ENCODE data around the gene SAMD7.

SAMD7 gene

GRCh38 chr3:169907476-169907875 is 3.9 kb upstream of the SAMD7 start:
- CTCF ChIA-PET: interaction anchor here (0.6 kb wide), 1 partner anchor 909 kb away, joined by 4 read pairs; no protein-coding TSS in a partner anchor
- no peaks in the 10 kb centered on the region for H3K9me3 ChIP-seq (ENCODE audit: control insufficient read depth, insufficient read depth, low read depth, low read length)
- no peaks in the 10 kb centered on the region for H3K36me3 ChIP-seq (ENCODE audit: control insufficient read depth in 2 of 2, insufficient read depth in 1 of 2, low read length in 2 of 2)
- H3K4me3 ChIP-seq (ENCODE audit: low read depth, low read length): no peak overlapping the region
- no peaks in the 10 kb centered on the region for H3K4me1 ChIP-seq (ENCODE audit: control insufficient read depth, insufficient read depth, low read length)
- no peak for TF ChIP-seq ZNF174 (tag by site-specific recombination; IDR thresholded peaks at IDR 0.05)
- TF ChIP-seq, protein P1, sequence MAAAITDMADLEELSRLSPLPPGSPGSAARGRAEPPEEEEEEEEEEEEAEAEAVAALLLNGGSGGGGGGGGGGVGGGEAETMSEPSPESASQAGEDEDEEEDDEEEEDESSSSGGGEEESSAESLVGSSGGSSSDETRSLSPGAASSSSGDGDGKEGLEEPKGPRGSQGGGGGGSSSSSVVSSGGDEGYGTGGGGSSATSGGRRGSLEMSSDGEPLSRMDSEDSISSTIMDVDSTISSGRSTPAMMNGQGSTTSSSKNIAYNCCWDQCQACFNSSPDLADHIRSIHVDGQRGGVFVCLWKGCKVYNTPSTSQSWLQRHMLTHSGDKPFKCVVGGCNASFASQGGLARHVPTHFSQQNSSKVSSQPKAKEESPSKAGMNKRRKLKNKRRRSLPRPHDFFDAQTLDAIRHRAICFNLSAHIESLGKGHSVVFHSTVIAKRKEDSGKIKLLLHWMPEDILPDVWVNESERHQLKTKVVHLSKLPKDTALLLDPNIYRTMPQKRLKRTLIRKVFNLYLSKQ (tag by site-specific recombination; IDR thresholded peaks at IDR 0.05; ENCODE audit: borderline replicate concordance): no peak
- no peak for TF ChIP-seq IKZF3 (tag by site-specific recombination; IDR thresholded peaks at IDR 0.05)
- TF ChIP-seq ZNF391 (tag by site-specific recombination; IDR thresholded peaks at IDR 0.05; ENCODE audit: borderline replicate concordance, low read depth): no peak
- TF ChIP-seq ZNF404 (tag by site-specific recombination; IDR thresholded peaks at IDR 0.05): no peak
- TF ChIP-seq ZBTB48 (tag by site-specific recombination; IDR thresholded peaks at IDR 0.05): no peak
- TF ChIP-seq ZNF660 (tag by site-specific recombination; IDR thresholded peaks at IDR 0.05): no peak
- POLR2A ChIA-PET: no interaction called here
- no peak overlapping the region for H3K27ac ChIP-seq (ENCODE audit: extremely low read depth, low read depth, low read length)

GRCh38 chr3:169907944-169908343 is 3.4 kb upstream of the SAMD7 start:
- Histone ChIP-seq H3K27ac (ENCODE audit: extremely low read depth, low read depth, low read length) (no peak overlapping the region), H3K9me3 (ENCODE audit: control insufficient read depth, insufficient read depth, low read depth, low read length) (no peaks in the 10 kb centered on the region), H3K4me3 (ENCODE audit: low read depth, low read length) (no peak overlapping the region), H3K4me1 (ENCODE audit: control insufficient read depth, insufficient read depth, low read length) (no peaks in the 10 kb centered on the region), H3K36me3 (ENCODE audit: control insufficient read depth in 2 of 2, insufficient read depth in 1 of 2, low read length in 2 of 2) (no peaks in the 10 kb centered on the region)
- ChIA-PET POLR2A (no interaction called here), CTCF (no interaction called here)
- TF ChIP-seq ZFHX2 (tag by site-specific recombination; conservative IDR thresholded peaks at IDR 0.05) (no peak), ZNF518A (tag by site-specific recombination; conservative IDR thresholded peaks at IDR 0.05; ENCODE audit: low read depth) (no peak), ZNF843 (tag by site-specific recombination; IDR thresholded peaks at IDR 0.05) (no peak)
- TF ChIP-seq, protein P2, sequence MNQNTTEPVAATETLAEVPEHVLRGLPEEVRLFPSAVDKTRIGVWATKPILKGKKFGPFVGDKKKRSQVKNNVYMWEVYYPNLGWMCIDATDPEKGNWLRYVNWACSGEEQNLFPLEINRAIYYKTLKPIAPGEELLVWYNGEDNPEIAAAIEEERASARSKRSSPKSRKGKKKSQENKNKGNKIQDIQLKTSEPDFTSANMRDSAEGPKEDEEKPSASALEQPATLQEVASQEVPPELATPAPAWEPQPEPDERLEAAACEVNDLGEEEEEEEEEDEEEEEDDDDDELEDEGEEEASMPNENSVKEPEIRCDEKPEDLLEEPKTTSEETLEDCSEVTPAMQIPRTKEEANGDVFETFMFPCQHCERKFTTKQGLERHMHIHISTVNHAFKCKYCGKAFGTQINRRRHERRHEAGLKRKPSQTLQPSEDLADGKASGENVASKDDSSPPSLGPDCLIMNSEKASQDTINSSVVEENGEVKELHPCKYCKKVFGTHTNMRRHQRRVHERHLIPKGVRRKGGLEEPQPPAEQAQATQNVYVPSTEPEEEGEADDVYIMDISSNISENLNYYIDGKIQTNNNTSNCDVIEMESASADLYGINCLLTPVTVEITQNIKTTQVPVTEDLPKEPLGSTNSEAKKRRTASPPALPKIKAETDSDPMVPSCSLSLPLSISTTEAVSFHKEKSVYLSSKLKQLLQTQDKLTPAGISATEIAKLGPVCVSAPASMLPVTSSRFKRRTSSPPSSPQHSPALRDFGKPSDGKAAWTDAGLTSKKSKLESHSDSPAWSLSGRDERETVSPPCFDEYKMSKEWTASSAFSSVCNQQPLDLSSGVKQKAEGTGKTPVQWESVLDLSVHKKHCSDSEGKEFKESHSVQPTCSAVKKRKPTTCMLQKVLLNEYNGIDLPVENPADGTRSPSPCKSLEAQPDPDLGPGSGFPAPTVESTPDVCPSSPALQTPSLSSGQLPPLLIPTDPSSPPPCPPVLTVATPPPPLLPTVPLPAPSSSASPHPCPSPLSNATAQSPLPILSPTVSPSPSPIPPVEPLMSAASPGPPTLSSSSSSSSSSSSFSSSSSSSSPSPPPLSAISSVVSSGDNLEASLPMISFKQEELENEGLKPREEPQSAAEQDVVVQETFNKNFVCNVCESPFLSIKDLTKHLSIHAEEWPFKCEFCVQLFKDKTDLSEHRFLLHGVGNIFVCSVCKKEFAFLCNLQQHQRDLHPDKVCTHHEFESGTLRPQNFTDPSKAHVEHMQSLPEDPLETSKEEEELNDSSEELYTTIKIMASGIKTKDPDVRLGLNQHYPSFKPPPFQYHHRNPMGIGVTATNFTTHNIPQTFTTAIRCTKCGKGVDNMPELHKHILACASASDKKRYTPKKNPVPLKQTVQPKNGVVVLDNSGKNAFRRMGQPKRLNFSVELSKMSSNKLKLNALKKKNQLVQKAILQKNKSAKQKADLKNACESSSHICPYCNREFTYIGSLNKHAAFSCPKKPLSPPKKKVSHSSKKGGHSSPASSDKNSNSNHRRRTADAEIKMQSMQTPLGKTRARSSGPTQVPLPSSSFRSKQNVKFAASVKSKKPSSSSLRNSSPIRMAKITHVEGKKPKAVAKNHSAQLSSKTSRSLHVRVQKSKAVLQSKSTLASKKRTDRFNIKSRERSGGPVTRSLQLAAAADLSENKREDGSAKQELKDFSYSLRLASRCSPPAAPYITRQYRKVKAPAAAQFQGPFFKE (tag by site-specific recombination; IDR thresholded peaks at IDR 0.05; ENCODE audit: borderline replicate concordance): no peak

Measured in HEK293 (cell line).